ENCODE results near the gene ING2. TPM values are rescaled to one million over a fixed set of nuclear protein-coding genes. Genes with fewer than 3 reads are reported as not detected.

ING2 gene
- total RNA-seq, 4 donors from 2014 or later, result 12.9 to 23.0 (median 17.6) TPM

- TF ChIP-seq CTCF (IDR thresholded peaks at IDR 0.05; ENCODE audit: low read depth), result no peak
Observed at GRCh38 chr4:183469936-183470335, 34.9 kb upstream of the ING2 start.

GRCh38 chr4:183470821-183471220 is 34.0 kb upstream of the ING2 start:
- no peak for TF ChIP-seq CTCF (IDR thresholded peaks at IDR 0.05; ENCODE audit: low read depth)

DNA sequence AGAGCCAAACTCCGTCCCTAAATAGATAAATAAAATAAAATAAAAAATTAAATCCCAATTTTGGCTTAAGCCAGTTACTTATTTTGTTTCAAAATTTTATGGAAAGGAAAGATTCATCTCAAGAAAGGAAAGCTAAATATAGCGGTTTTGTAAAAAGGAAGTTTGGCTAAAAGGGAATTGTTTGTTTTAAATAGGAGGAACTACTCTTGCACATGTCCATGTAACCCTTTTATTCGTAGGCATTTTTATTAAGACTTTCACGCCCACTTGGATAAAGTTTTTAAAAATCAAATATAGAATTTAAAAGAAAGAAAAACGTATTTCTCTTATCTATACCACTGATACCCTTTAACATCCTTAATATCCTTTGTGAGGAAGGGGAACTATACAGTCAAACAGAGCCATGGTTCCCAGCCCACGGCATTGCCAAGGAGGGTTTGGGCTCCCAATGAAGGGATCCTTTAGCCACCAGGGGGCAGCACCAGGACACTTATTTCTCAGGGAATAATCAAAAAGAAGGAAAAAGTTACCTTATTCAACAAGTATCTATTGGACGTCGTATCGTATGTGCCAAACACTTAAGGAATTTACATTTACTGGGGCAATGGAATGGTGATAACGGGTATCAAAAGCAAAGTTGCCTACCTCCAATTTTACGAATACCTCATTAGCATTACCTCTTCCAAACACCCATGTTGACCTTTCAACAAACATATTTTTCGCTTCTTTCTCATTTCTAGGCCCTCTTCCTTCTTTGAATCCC is 32.7 kb upstream of the ING2 start:
- TF ChIP-seq CTCF (IDR thresholded peaks at IDR 0.05; ENCODE audit: low read depth), result no peak

- no peak for TF ChIP-seq CTCF (IDR thresholded peaks at IDR 0.05; ENCODE audit: low read depth)
Observed at GRCh38 chr4:183478123-183478522, 26.7 kb upstream of the ING2 start.

DNA sequence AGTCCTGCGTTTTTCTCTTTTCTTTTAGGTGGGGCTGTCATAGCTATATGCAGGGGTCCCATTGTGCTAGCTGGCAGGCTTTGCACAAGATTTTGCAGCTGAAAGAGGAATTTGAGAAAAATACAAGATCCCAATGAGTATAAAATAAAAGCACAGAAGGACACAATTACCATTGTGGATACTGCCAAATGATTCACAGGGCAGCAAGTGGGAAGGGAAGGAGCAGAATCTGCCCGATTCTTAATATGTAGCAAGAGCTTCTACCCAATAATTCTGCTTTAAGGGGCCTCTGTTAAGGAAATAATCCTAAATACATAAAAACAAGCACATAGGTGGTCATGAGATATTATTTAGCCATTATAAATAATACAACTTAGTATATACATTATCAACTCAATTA is 25.9 kb upstream of the ING2 start:
- TF ChIP-seq CTCF (IDR thresholded peaks at IDR 0.05; ENCODE audit: low read depth), result no peak

- TF ChIP-seq CTCF (IDR thresholded peaks at IDR 0.05; ENCODE audit: low read depth), result no peak
Observed at GRCh38 chr4:183483997-183484396, 20.9 kb upstream of the ING2 start.

DNA sequence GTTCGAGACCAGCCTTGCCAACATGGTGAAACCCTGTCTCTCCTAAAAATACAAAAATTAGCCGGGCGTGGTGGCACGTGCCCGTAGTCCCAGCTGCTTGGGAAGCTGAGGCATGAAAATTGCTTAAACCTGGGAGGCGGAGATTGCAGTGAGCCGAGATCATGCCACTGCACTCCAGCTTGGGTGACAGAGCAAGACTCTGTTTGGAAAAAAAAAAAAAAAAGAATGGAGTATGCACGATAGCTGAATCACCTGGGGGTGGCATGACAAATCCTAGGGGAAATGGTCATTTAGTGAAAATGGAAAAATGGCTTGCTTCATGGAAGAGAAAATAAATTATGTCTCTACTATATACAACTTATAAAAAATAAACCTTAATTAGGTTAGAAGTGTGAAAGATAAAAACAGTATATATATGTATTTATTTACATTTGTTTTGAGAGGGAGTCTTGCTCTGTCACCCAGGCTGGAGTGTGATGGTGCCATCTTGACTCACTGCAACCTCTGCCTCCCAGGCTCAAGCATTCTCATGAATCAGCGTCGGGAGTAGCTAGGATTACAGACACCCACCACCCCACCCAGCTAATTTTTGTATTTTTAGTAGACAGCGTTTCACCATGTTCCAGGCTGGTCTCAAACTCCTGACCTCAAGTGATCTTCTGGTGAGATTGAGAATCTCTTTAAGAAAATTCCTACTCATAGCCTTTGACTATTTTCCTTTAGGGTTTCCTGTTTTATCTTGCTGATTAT is 19.3 kb upstream of the ING2 start:
- no peak for TF ChIP-seq CTCF (IDR thresholded peaks at IDR 0.05; ENCODE audit: low read depth)

All from subcutaneous adipose tissue (tissue), 4 donors.